Activated CD4-positive, alpha-beta T cell treated with anti-CD3 and anti-CD28 coated beads, Interleukin-2, amount 50 U/mL, for 1 hour (primary cell): ENCODE data around the gene CEBPB.

Experiments
- DNase-seq: peaks from one replicate; pipeline ENCODE4 v3.0.0-alpha.2; 2020

Gene CEBPB

GRCh38 chr20:50214226-50215024, 23.8 kb downstream of the CEBPB start:
- no peak for DNase-seq

GRCh38 chr20:50215101-50215690, 24.6 kb downstream of the CEBPB start:
- DNase-seq, result no peak

GRCh38 chr20:50215926-50216325, 25.3 kb downstream of the CEBPB start:
- DNase-seq, result no peak

- DNase-seq, result no peak
Observed at GRCh38 chr20:50216543-50217206, 26.0 kb downstream of the CEBPB start.

GRCh38 chr20:50217207-50217949, 26.7 kb downstream of the CEBPB start:
- no peak for DNase-seq

- no peak for DNase-seq
Observed at GRCh38 chr20:50218987-50219435, 28.4 kb downstream of the CEBPB start.

- no peak for DNase-seq
Observed at GRCh38 chr20:50219600-50219999, 29.0 kb downstream of the CEBPB start.

GRCh38 chr20:50220093-50220893, 29.7 kb downstream of the CEBPB start:
- DNase-seq, result no peak

- no peak for DNase-seq
Observed at GRCh38 chr20:50220894-50221365, 30.3 kb downstream of the CEBPB start.

- no peak for DNase-seq
Observed at GRCh38 chr20:50221501-50222308, 31.1 kb downstream of the CEBPB start.

GRCh38 chr20:50222309-50223038, 31.8 kb downstream of the CEBPB start:
- no peak for DNase-seq

- DNase-seq, result no peak
Observed at GRCh38 chr20:50223039-50224005, 32.7 kb downstream of the CEBPB start.

GRCh38 chr20:50224052-50224451, 33.4 kb downstream of the CEBPB start:
- DNase-seq, result no peak

GRCh38 chr20:50224531-50225255, 34.1 kb downstream of the CEBPB start:
- DNase-seq, result no peak

GRCh38 chr20:50226093-50226974, 35.7 kb downstream of the CEBPB start:
- no peak for DNase-seq

- no peak for DNase-seq
Observed at GRCh38 chr20:50227506-50227905, 36.9 kb downstream of the CEBPB start.

- DNase-seq, result no peak
Observed at GRCh38 chr20:50229156-50229607, 38.6 kb downstream of the CEBPB start.
